ENCODE data around the gene S1PR5. TPM values are rescaled to one million over a fixed set of nuclear protein-coding genes. Genes with fewer than 3 reads are reported as not detected.

Gene S1PR5
- total and polyA plus RNA-seq, 12 donors, result 0.12 to 1.1 (median 0.23) TPM; not detected in 3

- intact Hi-C loops (cut with DNase I), result loop anchor here in 1 of 10 donors (10.0 kb wide), 1 partner anchor 157 kb away; the partner anchor contains the start of gene ILF3
- no peaks in the 10 kb centered on the region for H3K27me3 ChIP-seq
- H3K36me3 ChIP-seq, result peaks cover 0 to 77% (median 41%) of the 10 kb centered on the region in 9 donors
- H3K4me1 ChIP-seq, result peaks cover 5 to 55% (median 42%) of the 10 kb centered on the region in 9 donors
- 92 to 93% methylated on average over 4 of the region's 4 CpGs for WGBS, 2 donors
- DNase-seq (no peak), ATAC-seq (no peak)
- no peak overlapping the region for H3K27ac ChIP-seq
- no peaks in the 10 kb centered on the region for H3K9me3 ChIP-seq
- no peak overlapping the region for H3K4me3 ChIP-seq
- TF ChIP-seq CTCF (IDR thresholded peaks at IDR 0.05), result no peak
Observed at GRCh38 chr19:10497371-10497770, 19.9 kb downstream of the S1PR5 start.

GRCh38 chr19:10491472-10492047 lies 25.7 kb downstream of the S1PR5 start:
- no peak overlapping the region for H3K27ac ChIP-seq
- H3K4me1 ChIP-seq, result peaks cover 0 to 17% (median 0%) of the 10 kb centered on the region in 9 donors
- DNase-seq (no peak), ATAC-seq (peak in 3 of 8 donors; percentile 9 to 44 (median 28))
- H3K27me3 ChIP-seq, result no peaks in the 10 kb centered on the region
- WGBS, 2 donors, result 94 to 95% methylated on average over 43 of the region's 43 CpGs
- no peak for TF ChIP-seq CTCF (IDR thresholded peaks at IDR 0.05)
- no peak overlapping the region for H3K4me3 ChIP-seq
- intact Hi-C loops (cut with DNase I), result loop anchor here in 1 of 10 donors (10.0 kb wide), 1 partner anchor 163 kb away; the partner anchor contains the start of gene ILF3
- peaks cover 7 to 99% (median 76%) of the 10 kb centered on the region in 9 donors for H3K36me3 ChIP-seq
- no peaks in the 10 kb centered on the region for H3K9me3 ChIP-seq

- no peak overlapping the region for H3K4me3 ChIP-seq
- TF ChIP-seq CTCF (IDR thresholded peaks at IDR 0.05), result no peak
- peaks cover 5 to 77% (median 49%) of the 10 kb centered on the region in 9 donors for H3K36me3 ChIP-seq
- DNase-seq (no peak), ATAC-seq (no peak)
- H3K27me3 ChIP-seq, result no peaks in the 10 kb centered on the region
- no peak overlapping the region for H3K27ac ChIP-seq
- WGBS, 2 donors, result 88 to 89% methylated on average over 13 of the region's 13 CpGs
- H3K9me3 ChIP-seq, result no peaks in the 10 kb centered on the region
- peaks cover 0 to 12% (median 0%) of the 10 kb centered on the region in 9 donors for H3K4me1 ChIP-seq
- intact Hi-C loops (cut with DNase I), result loop anchor here in 1 of 10 donors (10.0 kb wide), 1 partner anchor 208 kb away; no protein-coding TSS in a partner anchor
Observed at GRCh38 chr19:10486551-10486950, 30.7 kb downstream of the S1PR5 start.

GRCh38 chr19:10478903-10479384 lies 38.3 kb downstream of the S1PR5 start:
- DNase-seq (peak; percentile 88 to 94), ATAC-seq (peak; percentile 93 to 99 (median 98))
- intact Hi-C loops (cut with DNase I), result loop anchor here in 2 of 10 donors (2.0 to 10.0 kb wide), 2 partner anchors 22 to 74 kb away; partner anchors contain the start of gene CDC37 (in 1 of the 2)
- peaks cover 0 to 20% (median 6%) of the 10 kb centered on the region in 9 donors for H3K4me1 ChIP-seq
- H3K27ac ChIP-seq, result peak overlapping the region in 5 of 10 donors; percentile 1 to 26 (median 20)
- 0 to 2% methylated on average over 34 to 36 of the region's 36 CpGs for WGBS, 2 donors
- peak overlapping the region in 9 of 10 donors; percentile 38 to 57 (median 45) for H3K4me3 ChIP-seq
- no peaks in the 10 kb centered on the region for H3K9me3 ChIP-seq
- TF ChIP-seq CTCF (IDR thresholded peaks at IDR 0.05), result peak; percentile 78 to 94 (median 86)
- H3K27me3 ChIP-seq, result no peaks in the 10 kb centered on the region
- H3K36me3 ChIP-seq, result peaks cover 0 to 1% (median 0%) of the 10 kb centered on the region in 9 donors

Data from heart right ventricle (tissue), 16 donors.